ENCODE measurements around the gene NTSR1.
A peak's percentile ranks its signal among the peaks of the same experiment; 100 is the strongest.

The NTSR1 gene

DNA sequence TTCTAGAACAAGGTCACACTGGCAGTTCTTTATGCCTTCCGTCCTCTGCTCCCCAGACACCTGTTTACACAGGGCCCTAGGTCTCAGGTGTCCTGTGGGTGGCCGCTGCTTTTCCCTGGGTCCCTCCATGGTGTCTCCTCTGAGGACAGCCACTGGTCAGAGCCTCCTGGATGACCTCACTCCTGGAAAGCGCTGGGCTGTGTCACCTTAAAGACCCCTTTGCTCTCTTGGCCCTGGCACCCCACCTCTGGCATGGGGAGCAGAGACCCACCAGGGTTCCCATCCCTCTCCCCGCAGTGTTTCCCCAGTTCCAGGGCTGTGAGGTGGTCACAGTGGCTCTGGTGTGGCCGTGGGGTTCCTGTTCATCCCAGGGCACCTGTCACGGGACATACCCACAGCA lies 33.9 kb downstream of the NTSR1 start:
- no peak for DNase-seq

DNA sequence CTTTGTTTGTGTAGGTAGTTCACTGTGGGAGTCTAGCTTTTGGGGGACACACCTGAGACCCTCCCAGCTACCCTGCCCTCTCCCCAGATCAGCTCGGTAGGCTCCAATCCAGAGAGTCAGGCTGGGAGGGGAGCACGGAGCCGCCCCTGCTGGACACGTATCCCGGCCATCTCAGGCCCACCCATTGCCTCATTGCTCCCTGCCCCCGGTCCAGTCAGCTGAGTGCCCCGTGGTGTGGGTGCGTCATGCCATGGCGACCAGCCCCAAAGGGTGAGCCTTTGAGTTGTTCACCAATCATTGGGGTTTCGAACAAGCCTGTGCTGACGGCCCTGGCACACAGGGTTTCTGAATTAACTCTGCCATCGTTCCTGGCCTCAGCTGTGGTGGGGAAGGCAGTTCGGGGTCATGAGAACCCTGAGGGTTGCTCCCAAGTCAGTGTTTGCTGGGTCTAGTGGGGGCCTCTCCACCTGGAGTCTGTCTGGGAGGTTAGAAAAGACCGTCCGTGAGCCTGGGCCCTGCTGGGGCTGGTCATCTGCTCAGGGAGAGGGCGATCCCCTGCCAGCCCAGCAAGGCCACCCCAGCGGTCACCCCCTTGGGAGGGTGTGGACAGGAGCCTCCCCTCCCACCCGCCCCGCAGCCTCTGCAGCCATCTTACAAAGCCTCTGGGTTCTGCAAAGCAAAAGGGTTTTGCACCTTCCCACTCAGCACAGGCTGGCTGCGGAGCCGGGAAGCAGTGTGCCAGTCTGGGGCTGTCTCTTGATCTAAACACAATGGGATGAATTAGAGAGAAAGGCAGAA lies 34.5 kb downstream of the NTSR1 start:
- no peak for DNase-seq

DNA sequence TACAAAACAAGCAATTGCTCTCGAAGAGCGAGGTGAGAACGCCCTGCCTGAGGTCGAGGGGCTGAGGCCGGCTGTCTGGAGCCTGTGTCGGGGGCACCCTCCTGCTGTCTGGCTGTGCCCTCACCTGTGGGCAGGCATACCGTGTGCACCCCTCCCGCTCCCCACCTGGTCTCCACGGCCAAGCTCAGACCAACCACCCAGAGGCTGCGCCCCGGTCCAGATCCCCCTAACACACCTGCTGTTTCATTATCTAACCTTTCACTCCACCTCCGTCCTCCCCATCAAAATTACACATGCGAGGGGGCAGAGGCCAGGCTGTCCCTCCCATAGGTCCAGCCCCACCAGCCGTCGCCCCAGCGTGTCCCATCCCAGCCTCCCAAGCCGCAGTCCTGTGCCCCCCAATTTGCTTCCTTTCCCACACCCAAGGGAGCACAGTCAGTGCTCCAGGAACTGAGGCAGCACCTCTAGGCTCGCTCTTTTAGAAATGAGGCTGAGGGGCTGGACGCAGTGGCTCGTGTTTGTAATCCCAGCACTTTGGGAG lies 35.2 kb downstream of the NTSR1 start:
- no peak for DNase-seq

DNA sequence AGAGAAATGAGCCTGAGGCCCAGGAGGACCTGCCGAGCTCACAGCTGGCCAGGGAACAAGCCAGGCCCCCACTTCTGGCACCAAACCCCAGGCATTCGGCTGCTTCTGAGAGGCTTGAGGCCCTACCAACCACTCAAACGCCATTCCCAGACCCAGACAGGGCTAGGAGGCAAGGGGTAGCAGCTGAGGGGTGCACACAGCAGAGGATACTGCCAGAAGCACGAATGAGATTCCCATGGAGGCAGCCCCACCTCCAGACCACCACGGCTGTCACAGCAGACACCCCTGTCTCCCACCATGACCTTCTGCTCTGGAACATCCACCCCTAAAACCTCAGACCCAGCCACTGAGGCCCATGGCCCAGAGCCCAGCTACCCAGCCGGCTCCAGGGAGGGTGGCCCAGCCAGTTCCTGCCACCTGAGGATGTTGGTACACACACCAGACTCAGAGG lies 36.1 kb downstream of the NTSR1 start:
- DNase-seq: peak; percentile 53

DNA sequence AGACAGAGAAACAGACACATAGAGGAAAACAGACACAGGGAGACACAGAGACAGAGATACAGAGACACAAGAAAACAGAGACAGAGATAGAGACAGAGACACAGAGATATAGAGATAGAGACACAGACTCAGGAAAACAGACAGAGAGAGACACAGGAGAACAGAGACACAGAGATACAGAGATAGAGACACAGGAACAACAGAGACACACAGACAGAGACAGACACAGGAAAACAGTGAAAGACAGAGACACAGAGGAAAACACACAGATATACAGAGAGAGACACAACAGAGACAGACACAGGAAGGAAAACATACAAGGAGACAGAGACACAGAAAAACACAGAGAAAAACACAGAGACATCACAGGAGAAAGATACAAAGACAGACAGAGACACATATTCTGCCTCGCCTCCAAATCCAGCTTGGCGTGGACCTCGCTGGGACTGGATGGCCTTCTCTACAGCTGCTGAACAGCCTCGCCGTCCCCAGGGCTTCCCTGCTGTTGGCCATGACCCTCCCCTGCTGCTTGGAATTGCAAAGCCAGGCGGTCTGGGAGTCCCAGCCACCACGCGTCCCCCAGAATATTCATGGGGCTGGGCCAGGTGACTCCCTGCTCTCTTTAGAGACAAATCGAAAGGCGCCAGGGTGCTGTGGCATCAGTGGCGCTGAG lies 36.8 kb downstream of the NTSR1 start:
- DNase-seq: peak; percentile 49

DNA sequence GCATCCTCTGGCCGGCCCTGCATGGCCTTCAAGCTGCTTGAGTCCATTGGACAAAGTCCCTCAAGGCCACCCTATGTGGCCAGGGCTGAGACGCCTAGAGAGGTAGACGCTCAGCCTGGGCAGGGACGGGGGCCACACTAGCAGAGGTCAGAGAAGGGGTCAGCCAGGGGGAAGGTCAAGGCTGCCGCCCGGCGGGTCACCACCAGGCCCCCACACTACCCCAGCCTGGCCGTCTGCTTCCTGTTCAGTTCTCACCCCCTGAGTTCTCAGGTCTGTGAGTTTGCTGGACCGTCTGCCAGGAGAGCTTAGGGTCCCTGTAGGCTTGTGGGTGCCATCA lies 37.3 kb downstream of the NTSR1 start:
- DNase-seq: no peak

DNA sequence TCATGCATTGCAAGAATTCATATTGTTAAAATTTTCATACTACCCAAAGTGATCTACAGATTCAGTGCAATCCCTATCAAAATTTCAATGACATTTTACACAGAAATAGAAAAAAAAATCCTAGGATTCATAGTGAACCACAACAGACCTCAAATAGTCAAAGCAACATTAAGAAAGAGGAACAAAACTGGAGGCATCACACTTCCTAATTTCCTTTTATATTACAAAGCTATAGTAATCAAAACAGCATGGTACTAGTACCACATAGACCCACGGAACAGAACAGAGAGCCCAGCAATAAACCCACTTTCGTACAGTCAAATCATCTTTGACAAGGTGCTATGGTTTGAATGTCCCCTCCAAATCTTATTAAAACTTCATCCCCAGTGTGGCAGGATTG lies 39.7 kb downstream of the NTSR1 start:
- no peak for DNase-seq

DNA sequence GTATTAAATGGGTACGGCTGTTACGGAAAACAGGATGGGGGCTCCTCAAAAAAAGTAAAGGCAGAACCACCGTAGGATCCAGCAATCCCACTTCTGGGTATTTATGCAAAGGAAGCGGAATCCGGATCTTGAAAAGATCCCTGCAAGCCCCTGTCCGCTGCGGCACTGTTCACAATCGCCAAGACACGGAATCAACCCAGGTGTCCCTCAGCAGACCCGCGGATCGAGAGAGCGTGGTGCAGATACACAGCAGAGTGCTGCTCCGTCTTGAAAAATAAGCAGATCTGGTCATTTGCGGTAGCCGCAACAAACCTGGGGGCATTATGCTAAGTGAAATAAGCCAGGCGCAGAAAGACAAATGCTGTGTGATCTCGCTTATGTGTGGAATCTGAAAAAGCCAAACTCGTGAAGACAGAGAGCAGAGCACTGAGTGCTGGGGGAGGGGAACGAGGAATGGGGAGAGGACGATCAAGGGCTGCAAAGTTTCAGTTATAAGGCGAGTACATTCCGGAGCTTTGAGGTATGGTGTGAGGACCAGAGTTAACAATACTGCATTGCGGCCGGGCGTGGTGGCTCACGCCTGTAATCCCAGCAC lies 41.3 kb downstream of the NTSR1 start:
- no peak for DNase-seq

DNA sequence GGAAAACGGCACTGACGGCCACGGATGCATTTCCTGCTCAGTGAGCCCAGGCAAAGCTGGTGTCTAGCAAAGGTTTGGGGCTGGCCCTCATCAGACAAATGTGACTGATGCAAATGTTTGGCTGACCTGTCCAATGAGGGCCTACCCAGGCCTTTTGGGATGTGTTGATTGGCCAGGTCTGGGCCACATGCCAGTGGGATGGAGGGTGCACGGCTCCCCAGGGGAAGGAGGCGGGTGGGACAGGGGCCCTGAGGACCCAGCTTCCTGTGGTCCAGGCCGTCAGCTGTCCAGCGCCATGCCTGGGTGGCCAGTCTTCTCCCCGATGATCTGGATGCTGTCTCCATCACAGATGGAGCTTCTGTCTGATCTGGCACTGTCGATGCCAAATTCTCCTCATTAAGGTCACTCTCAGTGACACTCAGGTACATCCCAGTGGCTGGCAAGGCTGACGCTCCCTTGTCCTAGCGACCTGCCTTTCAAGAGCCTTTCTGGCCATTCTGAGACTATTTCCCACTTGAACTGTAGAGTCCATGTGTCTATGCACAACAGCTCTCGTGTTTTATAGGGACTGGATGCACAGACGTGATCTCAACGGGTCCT lies 43.0 kb downstream of the NTSR1 start:
- no peak for DNase-seq

DNA sequence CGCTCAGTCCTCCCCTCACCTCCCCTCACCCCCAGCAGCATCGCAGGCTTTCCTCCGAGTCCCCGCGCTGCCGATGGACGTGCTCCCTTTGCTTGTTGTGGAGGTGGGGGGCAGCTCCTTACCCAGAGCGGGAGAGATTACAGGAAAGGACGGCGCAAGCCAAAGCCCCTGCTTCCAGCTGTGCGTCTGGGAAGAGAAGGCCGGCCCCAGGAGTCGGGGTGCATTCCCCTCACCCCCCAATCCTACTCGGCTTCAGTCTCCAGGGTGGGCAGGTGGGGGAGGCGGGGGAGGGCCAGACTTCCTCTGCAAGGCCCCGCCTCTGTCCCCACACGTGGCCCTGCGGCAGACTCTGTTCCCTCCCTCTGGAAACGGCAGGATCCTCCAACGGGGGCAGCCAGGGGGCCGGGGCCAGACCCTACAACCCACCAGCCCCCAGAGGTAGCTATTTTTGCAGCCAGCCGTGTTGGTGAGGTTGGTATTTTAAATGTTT lies 43.6 kb downstream of the NTSR1 start:
- no peak for DNase-seq

DNA sequence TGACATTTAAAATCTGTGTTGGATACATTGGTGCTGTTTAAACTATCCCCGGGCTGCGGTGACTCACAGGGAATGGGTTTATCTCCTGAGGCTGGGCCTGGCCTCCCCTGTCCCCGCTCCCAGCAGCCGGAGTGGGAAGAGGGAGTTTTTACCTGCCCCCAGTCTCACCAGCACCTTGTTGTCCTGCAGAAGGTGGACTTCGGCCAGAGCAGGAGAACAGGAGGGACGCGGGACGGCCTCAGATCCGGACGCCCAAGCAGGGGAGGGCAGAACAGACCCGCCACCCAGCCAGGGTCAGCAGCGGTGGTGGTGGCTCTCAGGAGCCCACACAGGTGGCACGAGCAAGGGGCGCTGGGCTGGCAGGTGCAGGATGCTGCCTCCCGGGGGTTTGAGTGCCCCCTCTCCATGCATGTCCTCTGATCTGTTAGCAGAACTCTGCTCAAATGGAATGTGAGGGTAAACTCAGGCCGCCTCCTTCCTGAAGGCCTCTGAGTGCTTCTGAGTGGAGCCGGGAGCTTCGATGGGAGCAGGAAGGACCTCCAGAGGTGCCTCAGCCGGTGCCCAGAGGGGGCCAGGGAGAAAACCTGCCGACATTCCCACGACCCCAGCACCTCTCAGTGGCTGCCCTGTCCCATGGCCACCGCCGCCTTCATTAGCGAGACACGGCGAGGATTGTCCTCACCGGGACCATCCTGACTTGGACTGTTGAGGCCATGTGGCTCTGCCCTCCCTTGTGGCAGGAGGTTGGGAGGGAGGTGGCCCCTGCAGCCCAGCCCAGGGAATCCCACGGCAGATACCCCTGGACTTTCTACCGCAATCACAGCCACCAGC lies 44.2 kb downstream of the NTSR1 start:
- DNase-seq: no peak

DNA sequence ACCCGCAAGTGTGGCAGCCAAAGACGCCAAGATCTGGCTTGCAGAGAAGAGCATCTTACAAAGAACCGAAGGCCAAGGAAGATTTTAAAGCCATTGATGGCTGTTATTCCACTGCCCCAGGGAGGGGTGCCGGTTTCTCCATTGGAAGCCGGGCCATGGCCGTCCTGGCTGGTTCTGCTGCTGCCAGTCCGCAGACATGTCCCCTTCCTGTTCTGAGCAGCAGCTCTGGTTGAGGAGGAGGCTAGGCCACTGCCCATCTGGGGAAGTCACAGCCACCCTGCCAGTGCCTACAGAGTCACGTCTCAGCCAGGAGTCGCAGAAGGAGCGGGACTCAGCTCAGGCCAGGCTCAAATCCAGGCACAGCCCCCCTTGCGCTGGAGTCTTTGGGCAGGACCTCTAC lies 45.0 kb downstream of the NTSR1 start:
- no peak for DNase-seq

DNA sequence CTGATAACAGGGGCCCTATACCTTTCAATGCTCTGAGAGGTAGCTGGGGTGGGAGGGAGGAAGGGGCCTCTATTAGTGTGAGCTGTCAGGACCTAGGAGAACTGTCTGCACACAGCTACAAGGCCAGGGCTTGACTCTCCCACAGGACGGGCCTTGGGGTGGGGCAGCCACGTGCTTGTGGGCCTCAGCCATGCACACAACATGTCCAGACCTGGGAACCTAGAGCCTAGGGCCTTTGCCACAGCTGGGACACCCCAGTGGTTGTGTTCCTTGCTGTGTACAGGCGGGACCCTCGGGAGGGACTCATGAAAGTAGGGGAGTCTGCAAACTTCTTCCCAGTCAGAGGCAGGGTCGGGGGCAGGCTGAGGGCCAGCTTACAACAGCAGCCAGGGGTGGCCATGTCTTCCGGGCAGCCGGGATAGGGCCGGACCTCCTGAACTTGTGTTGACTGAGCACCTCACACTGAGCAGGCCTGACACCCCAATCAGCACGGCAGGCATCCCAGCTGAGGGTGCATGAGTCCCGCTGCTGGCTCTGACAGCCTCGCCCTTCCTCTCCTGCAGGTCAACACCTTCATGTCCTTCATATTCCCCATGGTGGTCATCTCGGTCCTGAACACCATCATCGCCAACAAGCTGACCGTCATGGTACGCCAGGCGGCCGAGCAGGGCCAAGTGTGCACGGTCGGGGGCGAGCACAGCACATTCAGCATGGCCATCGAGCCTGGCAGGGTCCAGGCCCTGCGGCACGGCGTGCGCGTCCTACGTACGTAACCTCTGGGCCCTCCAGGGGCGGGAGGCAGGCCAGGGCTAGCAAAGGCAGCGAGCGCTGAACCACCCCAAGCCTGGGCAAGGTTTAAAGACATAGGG lies 45.7 kb downstream of the NTSR1 start:
- DNase-seq: no peak

DNA sequence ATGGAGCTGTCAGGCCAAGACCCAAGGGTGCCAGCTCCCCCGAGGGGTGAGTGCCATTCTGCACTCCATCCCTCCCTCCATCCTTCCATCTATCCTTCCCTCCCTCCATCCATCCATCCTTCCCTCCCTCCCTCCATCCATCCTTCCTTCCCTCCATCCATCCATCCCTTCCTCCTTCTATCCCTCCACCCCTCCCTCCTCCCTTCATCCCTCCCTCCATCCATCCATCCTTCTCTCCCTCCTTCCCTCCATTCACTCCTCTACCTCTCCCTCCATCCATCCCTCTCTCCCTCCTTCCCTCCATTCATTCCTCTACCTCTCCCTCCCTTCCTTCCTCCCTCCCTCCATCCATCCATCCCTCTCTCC lies 46.3 kb downstream of the NTSR1 start:
- no peak for DNase-seq

DNA sequence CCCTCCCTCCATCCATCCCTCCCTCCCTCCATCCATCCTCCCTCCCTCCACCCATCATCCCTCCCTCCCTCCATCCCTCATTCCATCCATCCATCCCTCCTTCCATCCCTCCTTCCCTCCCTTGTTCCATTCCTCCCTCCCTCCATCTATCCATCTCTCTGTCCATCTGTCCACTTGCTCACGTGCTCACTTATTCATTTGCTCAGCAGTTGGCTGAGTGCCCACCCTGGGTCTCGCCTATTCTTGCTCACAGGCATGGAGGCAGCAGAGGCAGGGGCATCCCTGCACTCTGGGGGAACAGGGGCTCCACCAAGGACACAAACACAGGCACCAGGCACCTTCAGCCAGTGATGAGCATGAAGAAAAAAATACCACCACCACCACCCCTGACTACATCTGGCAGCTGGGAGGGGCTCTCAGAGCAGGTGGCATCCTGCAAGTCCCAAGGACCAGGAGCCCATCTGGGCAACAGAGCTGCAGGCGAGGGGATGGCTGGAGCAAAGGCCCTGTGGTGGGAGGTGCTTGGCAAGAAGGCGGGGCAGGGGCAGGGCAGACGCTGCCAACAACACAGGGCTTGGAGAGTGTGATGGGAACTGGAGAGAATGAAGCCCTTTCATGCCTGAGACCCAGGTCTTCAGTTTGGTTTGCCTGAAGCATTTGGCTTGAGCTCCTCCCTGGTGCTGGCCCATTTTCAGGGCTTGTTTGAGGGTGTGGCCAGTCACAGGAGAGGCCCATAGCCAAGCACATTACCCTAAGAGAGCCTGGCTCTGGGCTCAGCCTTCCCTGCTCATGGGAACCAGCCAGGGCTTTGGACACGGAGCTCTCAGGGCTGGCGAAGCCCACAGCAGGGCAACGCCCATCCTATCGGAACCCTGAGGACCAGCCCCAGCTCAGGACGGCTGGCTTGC lies 47.4 kb downstream of the NTSR1 start:
- DNase-seq: no peak

DNA sequence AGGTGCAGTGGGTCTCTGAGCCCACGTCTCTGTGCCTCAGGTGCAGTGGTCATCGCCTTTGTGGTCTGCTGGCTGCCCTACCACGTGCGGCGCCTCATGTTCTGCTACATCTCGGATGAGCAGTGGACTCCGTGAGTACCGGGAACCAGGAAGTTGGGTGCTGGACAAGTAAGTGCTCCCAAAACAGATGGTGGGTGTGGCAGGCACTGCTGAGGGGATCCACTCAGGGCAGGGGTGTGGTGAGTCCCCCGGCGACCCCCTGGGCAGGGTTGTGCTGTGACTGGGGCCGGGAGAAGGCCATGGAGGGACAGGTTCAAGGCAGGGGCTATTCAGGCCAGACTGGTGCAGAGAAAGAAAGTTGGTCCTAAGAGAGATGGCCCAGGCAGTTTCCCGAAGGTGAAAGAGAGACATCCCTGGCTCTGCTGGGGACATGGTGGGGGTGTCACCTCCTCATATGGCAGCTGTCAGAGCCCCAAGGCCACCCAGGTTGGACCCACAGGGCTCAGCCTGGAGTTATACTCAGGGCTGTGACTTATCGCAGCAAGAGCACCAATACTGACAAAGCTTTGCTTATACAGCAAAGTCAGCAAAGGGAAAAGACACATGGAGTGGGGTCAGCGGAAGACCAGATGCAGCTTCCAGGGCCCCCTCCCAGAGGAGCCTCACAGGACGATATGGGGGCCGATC lies 49.7 kb downstream of the NTSR1 start:
- DNase-seq: no peak

DNA sequence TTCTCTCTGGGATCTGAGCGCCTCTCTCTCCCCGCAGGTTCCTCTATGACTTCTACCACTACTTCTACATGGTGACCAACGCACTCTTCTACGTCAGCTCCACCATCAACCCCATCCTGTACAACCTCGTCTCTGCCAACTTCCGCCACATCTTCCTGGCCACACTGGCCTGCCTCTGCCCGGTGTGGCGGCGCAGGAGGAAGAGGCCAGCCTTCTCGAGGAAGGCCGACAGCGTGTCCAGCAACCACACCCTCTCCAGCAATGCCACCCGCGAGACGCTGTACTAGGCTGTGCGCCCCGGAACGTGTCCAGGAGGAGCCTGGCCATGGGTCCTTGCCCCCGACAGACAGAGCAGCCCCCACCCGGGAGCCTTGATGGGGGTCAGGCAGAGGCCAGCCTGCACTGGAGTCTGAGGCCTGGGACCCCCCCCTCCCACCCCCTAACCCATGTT lies 51.4 kb downstream of the NTSR1 start:
- no peak for DNase-seq

DNA sequence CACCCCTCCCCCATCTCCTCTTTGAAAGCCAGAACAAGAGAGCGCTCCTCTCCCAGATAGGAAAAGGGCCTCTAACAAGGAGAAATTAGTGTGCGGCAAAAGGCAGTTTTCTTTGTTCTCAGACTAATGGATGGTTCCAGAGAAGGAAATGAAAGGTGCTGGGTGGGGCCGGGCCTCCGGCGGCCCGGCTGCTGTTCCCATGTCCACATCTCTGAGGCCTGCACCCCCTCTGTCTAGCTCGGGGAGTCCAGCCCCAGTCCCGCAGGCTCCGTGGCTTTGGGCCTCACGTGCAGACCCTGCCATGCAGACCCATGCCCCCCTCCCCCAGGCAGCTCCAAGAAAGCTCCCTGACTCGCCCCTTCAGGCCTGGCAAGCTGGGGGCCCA lies 51.8 kb downstream of the NTSR1 start:
- no peak for DNase-seq

DNA sequence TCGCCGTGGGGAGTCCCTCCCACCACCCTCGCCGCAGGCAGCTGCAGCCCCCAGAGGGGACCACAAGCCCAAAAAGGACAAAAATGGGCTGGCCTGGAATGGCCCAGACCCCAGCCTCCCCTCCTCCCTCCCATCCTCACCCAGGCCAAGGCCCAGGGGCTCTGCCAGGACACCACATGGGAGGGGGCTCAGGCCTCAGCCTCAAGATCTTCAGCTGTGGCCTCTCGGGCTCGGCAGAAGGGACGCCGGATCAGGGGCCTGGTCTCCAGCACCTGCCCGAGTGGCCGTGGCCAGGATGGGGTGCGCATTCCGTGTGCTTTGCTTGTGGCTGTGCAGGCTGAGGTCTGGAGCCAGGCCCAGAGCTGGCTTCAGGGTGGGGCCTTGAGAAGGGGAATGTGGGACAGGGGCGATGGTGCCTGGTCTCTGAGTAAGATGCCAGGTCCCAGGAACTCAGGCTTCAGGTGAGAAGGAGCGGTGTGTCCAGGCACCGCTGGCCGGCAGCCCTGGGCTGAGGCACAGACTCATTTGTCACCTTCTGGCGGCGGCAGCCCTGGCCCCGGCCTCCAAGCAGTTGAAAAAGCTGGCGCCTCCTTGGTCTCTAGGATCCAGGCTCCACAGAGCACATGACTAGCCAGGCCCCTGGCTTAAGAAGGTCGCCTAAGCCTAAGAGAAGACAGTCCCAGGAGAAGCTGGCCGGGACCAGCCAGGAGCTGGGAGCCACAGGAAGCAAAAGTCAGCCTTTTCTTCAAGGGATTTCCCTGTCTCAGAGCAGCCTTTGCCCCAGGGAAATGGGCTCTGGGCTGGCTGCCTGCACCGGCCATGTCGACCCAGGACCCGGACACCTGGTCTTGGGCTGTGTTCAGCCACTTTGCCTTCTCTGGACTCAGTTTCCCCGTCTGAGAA lies 52.5 kb downstream of the NTSR1 start:
- no peak for DNase-seq
